H9 (cell line): ENCODE results near the gene GRIK4. TPM values are rescaled to one million over a fixed set of nuclear protein-coding genes. Genes with fewer than 3 reads are reported as not detected.

Experiments
- DNase-seq: peaks from one replicate; pipeline ENCODE4 v3.0.0-alpha.2; 2017
- H2AFZ ChIP-seq: one replicate; pipeline ENCODE4 v1.6.1; 2013; ENCODE audit warnings: mild to moderate bottlenecking, low read length, control low read depth, moderate library complexity
- H2AK5ac ChIP-seq: 2 replicates; pipeline ENCODE4 v1.6.1; 2013; ENCODE audit warnings: low read length, control low read depth, mixed read lengths; ENCODE audit not compliant: insufficient read length
- H2BK120ac ChIP-seq: one replicate; pipeline ENCODE4 v1.6.1; 2013; ENCODE audit warnings: low read depth, mild to moderate bottlenecking, low read length, control low read depth, inconsistent platforms; ENCODE audit not compliant: poor library complexity, severe bottlenecking
- H2BK12ac ChIP-seq: 2 replicates; pipeline ENCODE4 v1.6.1; 2013; ENCODE audit warnings: low read length, control low read depth, mixed read lengths, low read depth; ENCODE audit not compliant: insufficient read length
- H2BK15ac ChIP-seq: 2 replicates; pipeline ENCODE4 v1.6.1; 2013; ENCODE audit warnings: low read depth, low read length, control low read depth
- H2BK20ac ChIP-seq: one replicate; pipeline ENCODE4 v1.6.1; 2013; ENCODE audit warnings: low read depth, mild to moderate bottlenecking, low read length, control low read depth, inconsistent platforms; ENCODE audit not compliant: poor library complexity, severe bottlenecking
- H2BK5ac ChIP-seq: 2 replicates; pipeline ENCODE4 v1.6.1; 2013; ENCODE audit warnings: low read length, control low read depth, mixed read lengths; ENCODE audit not compliant: insufficient read length
- H3K14ac ChIP-seq: 2 replicates; pipeline ENCODE4 v1.6.1; 2013; ENCODE audit warnings: low read length, control low read depth; ENCODE audit not compliant: insufficient read depth
- H3K18ac ChIP-seq: 2 replicates; pipeline ENCODE4 v1.6.1; 2013; ENCODE audit warnings: low read depth, mild to moderate bottlenecking, mixed read lengths, low read length, control low read depth; ENCODE audit not compliant: insufficient read length
- H3K23ac ChIP-seq: 2 replicates; pipeline ENCODE4 v1.6.1; 2013; ENCODE audit warnings: low read length, control low read depth, mixed read lengths, low read depth; ENCODE audit not compliant: insufficient read length
- H3K23me2 ChIP-seq: 2 replicates; pipeline ENCODE4 v1.6.1; 2013; ENCODE audit warnings: low read depth, mild to moderate bottlenecking, mixed read lengths, low read length, control low read depth; ENCODE audit not compliant: insufficient read length, poor library complexity, severe bottlenecking
- H3K27ac ChIP-seq: 2 replicates; pipeline ENCODE4 v1.5.1; 2013; ENCODE audit warnings: low read length, control low read depth, mixed read lengths, low read depth; ENCODE audit not compliant: insufficient read length
- H3K27me3 ChIP-seq: 2 replicates; pipeline ENCODE4 v1.6.1; 2013; ENCODE audit warnings: low read length, control low read depth, inconsistent platforms; ENCODE audit not compliant: insufficient read depth
- H3K4ac ChIP-seq: 2 replicates; pipeline ENCODE4 v1.6.1; 2013; ENCODE audit warnings: low read depth, mild to moderate bottlenecking, control low read depth, inconsistent platforms, low read length, moderate library complexity
- H3K4me1 ChIP-seq: 2 replicates; pipeline ENCODE4 v1.6.1; 2013; ENCODE audit warnings: low read length, control low read depth, inconsistent platforms; ENCODE audit not compliant: insufficient read depth
- H3K4me2 ChIP-seq: 2 replicates; pipeline ENCODE4 v1.6.1; 2013; ENCODE audit warnings: low read length, control low read depth, mixed read lengths; ENCODE audit not compliant: insufficient read length, insufficient read depth
- H3K56ac ChIP-seq: 2 replicates; pipeline ENCODE4 v1.6.1; 2013; ENCODE audit warnings: low read depth, mild to moderate bottlenecking, mixed read lengths, low read length, control low read depth; ENCODE audit not compliant: insufficient read length
- H3K79me1 ChIP-seq: 2 replicates; pipeline ENCODE4 v1.6.1; 2013; ENCODE audit warnings: low read depth, mild to moderate bottlenecking, moderate library complexity, low read length, control low read depth, inconsistent platforms; ENCODE audit not compliant: insufficient read depth, poor library complexity, severe bottlenecking
- H3K79me2 ChIP-seq: 2 replicates; pipeline ENCODE4 v1.6.1; 2013; ENCODE audit warnings: low read length, control low read depth, inconsistent platforms; ENCODE audit not compliant: insufficient read depth
- H3K9ac ChIP-seq: 2 replicates; pipeline ENCODE4 v1.6.1; 2013; ENCODE audit warnings: low read length, control low read depth, mixed read lengths; ENCODE audit not compliant: insufficient read length; ENCODE audit errors: extremely low read depth
- H3K9me3 ChIP-seq: one replicate; pipeline ENCODE4 v1.6.1; 2013; ENCODE audit warnings: low read depth, low read length, inconsistent platforms; ENCODE audit not compliant: control insufficient read depth
- H3T11ph ChIP-seq: one replicate; pipeline ENCODE4 v1.6.1; 2013; ENCODE audit warnings: mild to moderate bottlenecking, low read length, control low read depth, inconsistent platforms
- H4K20me1 ChIP-seq: one replicate; pipeline ENCODE4 v1.6.1; 2013; ENCODE audit not compliant: control insufficient read depth, insufficient read length, insufficient read depth
- H4K5ac ChIP-seq: 2 replicates; pipeline ENCODE4 v1.6.1; 2013; ENCODE audit warnings: low read depth, mild to moderate bottlenecking, mixed read lengths, low read length, control low read depth; ENCODE audit not compliant: insufficient read length
- H4K8ac ChIP-seq: replicated peaks from 2 replicates; pipeline ENCODE4 v1.6.1; 2013; ENCODE audit warnings: low read length, control low read depth, mixed read lengths, low read depth; ENCODE audit not compliant: insufficient read length
- H4K91ac ChIP-seq: 2 replicates; pipeline ENCODE4 v1.6.1; 2013; ENCODE audit warnings: low read depth, mild to moderate bottlenecking, moderate library complexity, mixed read lengths, low read length, control low read depth; ENCODE audit not compliant: insufficient read length
- H3K27ac Mint-ChIP-seq, 3 experiments: 2 replicates in 2 of 3; 3 replicates in 1 of 3; pipeline ENCODE4 v1.8.0; 2020 to 2021; ENCODE audit warnings: mixed read lengths in 3 of 3, mild to moderate bottlenecking in 1 of 3, moderate library complexity in 1 of 3
- H3K27me3 Mint-ChIP-seq: 2 replicates; pipeline ENCODE4 v1.8.0; 2021; ENCODE audit warnings: low read depth, mild to moderate bottlenecking, moderate library complexity, mixed read lengths
- H3K36me3 Mint-ChIP-seq, 3 experiments: 2 replicates in 2 of 3; 3 replicates in 1 of 3; pipeline ENCODE4 v1.8.0; 2020 to 2021; ENCODE audit warnings: low read depth in 3 of 3, mixed read lengths in 3 of 3; ENCODE audit not compliant: insufficient read depth in 1 of 3
- H3K4me1 Mint-ChIP-seq, 2 experiments: 2 replicates each; pipeline ENCODE4 v1.8.0; 2020; ENCODE audit warnings: mixed read lengths in 2 of 2
- H3K4me3 Mint-ChIP-seq, 2 experiments: 2 replicates in 1 of 2; 3 replicates in 1 of 2; pipeline ENCODE4 v1.8.0; 2020 to 2021; ENCODE audit warnings: mild to moderate bottlenecking in 2 of 2, mixed read lengths in 2 of 2, moderate library complexity in 1 of 2
- H3K9me3 Mint-ChIP-seq, 2 experiments: 2 replicates in 1 of 2; 3 replicates in 1 of 2; pipeline ENCODE4 v1.8.0; 2020; ENCODE audit warnings: mild to moderate bottlenecking in 2 of 2, mixed read lengths in 2 of 2, moderate library complexity in 1 of 2
- WGBS: extraction: QIAGEN DNeasy Blood & Tissue Kit; methylation state at CpG from one replicate; pipeline ENCODE4 v1.1.7; 2013; ENCODE audit warnings: missing lambda C conversion rate, low lambda C conversion rate, mixed read lengths; ENCODE audit not compliant: insufficient read length; ENCODE audit errors: extremely low coverage; 5-methylcytosine and 5-hydroxymethylcytosine counted together
- total RNA-seq: library from RNA; stranded (reverse); gene quantifications from 2 replicates; pipeline ENCODE4 v1.2.1, GENCODE V29; 2021
- TF ChIP-seq, protein P1 (sequence below): fragments of 200-600 bp; sonication (generic); conservative IDR thresholded peaks from 3 replicates; pipeline ENCODE4 v1.8.0; 2021; ENCODE audit warnings: antibody characterized with exemption, mild to moderate bottlenecking

GRIK4 gene
- total RNA-seq, 1 experiment from 2014 or later: 2.3 TPM

- H3K27me3 ChIP-seq: no peaks in the 10 kb centered on the region
- H4K5ac ChIP-seq: no peak overlapping the region
- no peak overlapping the region for H3K4me2 ChIP-seq
- DNase-seq: no peak
- no peak overlapping the region for H2BK20ac ChIP-seq
- H4K91ac ChIP-seq: no peak overlapping the region
- H3K4me1 Mint-ChIP-seq: peaks cover 8 to 23% of the 10 kb centered on the region in 2 experiments; a peak in 3 of 4 replicates
- no peak overlapping the region for H3T11ph ChIP-seq
- H3K79me2 ChIP-seq: no peaks in the 10 kb centered on the region
- no peak overlapping the region for H2BK12ac ChIP-seq
- no peaks in the 10 kb centered on the region for H3K9me3 ChIP-seq
- no peak overlapping the region for H3K23ac ChIP-seq
- H3K4me3 Mint-ChIP-seq: no peak overlapping the region
- H3K27ac Mint-ChIP-seq: peak overlapping the region in 1 of 3 experiments; percentile 67; a peak in 2 of 7 replicates
- no peak overlapping the region for H2AK5ac ChIP-seq
- H3K9me3 Mint-ChIP-seq: no peaks in the 10 kb centered on the region
- no peak overlapping the region for H3K18ac ChIP-seq
- H3K27ac ChIP-seq: no peak overlapping the region
- H3K4me1 ChIP-seq: no peaks in the 10 kb centered on the region
- peaks cover 0 to under 1% (median 0%) of the 10 kb centered on the region in 3 experiments; a peak in 1 of 7 replicates for H3K36me3 Mint-ChIP-seq
- no peak overlapping the region for H3K9ac ChIP-seq
- no peak overlapping the region for H2BK120ac ChIP-seq
- no peaks in the 10 kb centered on the region for H4K20me1 ChIP-seq
- no peak overlapping the region for H2BK15ac ChIP-seq
- H2AFZ ChIP-seq: no peak overlapping the region
- TF ChIP-seq, protein P1, sequence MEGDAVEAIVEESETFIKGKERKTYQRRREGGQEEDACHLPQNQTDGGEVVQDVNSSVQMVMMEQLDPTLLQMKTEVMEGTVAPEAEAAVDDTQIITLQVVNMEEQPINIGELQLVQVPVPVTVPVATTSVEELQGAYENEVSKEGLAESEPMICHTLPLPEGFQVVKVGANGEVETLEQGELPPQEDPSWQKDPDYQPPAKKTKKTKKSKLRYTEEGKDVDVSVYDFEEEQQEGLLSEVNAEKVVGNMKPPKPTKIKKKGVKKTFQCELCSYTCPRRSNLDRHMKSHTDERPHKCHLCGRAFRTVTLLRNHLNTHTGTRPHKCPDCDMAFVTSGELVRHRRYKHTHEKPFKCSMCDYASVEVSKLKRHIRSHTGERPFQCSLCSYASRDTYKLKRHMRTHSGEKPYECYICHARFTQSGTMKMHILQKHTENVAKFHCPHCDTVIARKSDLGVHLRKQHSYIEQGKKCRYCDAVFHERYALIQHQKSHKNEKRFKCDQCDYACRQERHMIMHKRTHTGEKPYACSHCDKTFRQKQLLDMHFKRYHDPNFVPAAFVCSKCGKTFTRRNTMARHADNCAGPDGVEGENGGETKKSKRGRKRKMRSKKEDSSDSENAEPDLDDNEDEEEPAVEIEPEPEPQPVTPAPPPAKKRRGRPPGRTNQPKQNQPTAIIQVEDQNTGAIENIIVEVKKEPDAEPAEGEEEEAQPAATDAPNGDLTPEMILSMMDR: no peak
- no peak overlapping the region for H3K14ac ChIP-seq
- H2BK5ac ChIP-seq: no peak overlapping the region
- H4K8ac ChIP-seq: no peak overlapping the region
- H3K4ac ChIP-seq: no peak overlapping the region
- peaks cover 2% of the 10 kb centered on the region; the same call in 1 of the 2 replicates for H3K27me3 Mint-ChIP-seq
- H3K56ac ChIP-seq: no peak overlapping the region
- H3K79me1 ChIP-seq: no peaks in the 10 kb centered on the region
- no peaks in the 10 kb centered on the region for H3K23me2 ChIP-seq
- WGBS: no CpG with 5 or more reads among the region's 4 CpGs
Measured at GRCh38 chr11:120881596-120881995, 370.0 kb downstream of the GRIK4 start.
